H1 (cell line): ENCODE data around the gene DNAJB5. TPM values are rescaled to one million over a fixed set of nuclear protein-coding genes. Genes with fewer than 3 reads are reported as not detected.
A peak's percentile ranks its signal among the peaks of the same experiment; 100 is the strongest.

Experiments used
- CTCF ChIA-PET: fragments of 300-600 bp; sonication (Branson Sonifier 250); formaldehyde crosslinking; loops from one replicate; lab custom pipeline; 2021; ENCODE audit not compliant: partially characterized antibody; lab: Charles Lee
- POLR2A ChIA-PET: fragments of 300-600 bp; sonication (Branson Sonifier 250); formaldehyde crosslinking; loops from one replicate; lab custom pipeline; 2021; ENCODE audit warnings: inconsistent platforms; ENCODE audit not compliant: partially characterized antibody; lab: Charles Lee
- DNase-seq, 2 experiments: peaks; one replicate each; pipeline versions ENCODE4 v3.0.0 to v3.0.0-alpha.2; 2010 to 2022; ENCODE audit warnings: low spot score in 2 of 2, low read depth in 1 of 2, mixed read lengths in 1 of 2
- FAIRE-seq: peaks from 2 replicates; lab custom pipeline; 2011; peaks lifted over from hg19 to GRCh38; lab: Jason Lieb, UNC
- H2AFZ ChIP-seq: 2 replicates; pipeline ENCODE4 v1.8.1; 2012; ENCODE audit warnings: low read length, inconsistent platforms
- H2AK5ac ChIP-seq: 2 replicates; pipeline ENCODE4 v1.6.1; 2013; ENCODE audit warnings: low read depth, low read length
- H2BK120ac ChIP-seq: replicated peaks from 2 replicates; pipeline ENCODE3; 2013; ENCODE audit warnings: low read depth, low read length, inconsistent platforms
- H2BK12ac ChIP-seq: 2 replicates; pipeline ENCODE4 v1.6.1; 2013; ENCODE audit warnings: low read depth, low read length
- H2BK15ac ChIP-seq: 2 replicates; pipeline ENCODE4 v1.6.1; 2013; ENCODE audit warnings: low read length
- H2BK20ac ChIP-seq: 2 replicates; pipeline ENCODE4 v1.6.1; 2013; ENCODE audit warnings: low read length
- H2BK5ac ChIP-seq: 2 replicates; pipeline ENCODE4 v1.6.1; 2013; ENCODE audit warnings: low read depth, low read length
- H3K14ac ChIP-seq: 2 replicates; pipeline ENCODE4 v1.6.1; 2013; ENCODE audit warnings: inconsistent platforms; ENCODE audit not compliant: insufficient read length
- H3K18ac ChIP-seq: 2 replicates; pipeline ENCODE4 v1.6.1; 2013; ENCODE audit warnings: low read length; ENCODE audit errors: extremely low read depth
- H3K23ac ChIP-seq: 2 replicates; pipeline ENCODE4 v1.6.1; 2013; ENCODE audit warnings: inconsistent platforms; ENCODE audit not compliant: insufficient read length
- H3K23me2 ChIP-seq: 2 replicates; pipeline ENCODE4 v1.6.1; 2013; ENCODE audit warnings: low read depth, low read length
- H3K27ac ChIP-seq: 2 replicates; pipeline ENCODE4 v1.6.1; 2011; ENCODE audit warnings: low read depth, low read length, inconsistent platforms
- H3K27me3 ChIP-seq, 4 experiments: replicated peaks in 1 of 4; 1 replicate in 1 of 4; 2 replicates in 3 of 4; pipeline versions ENCODE4 v1.6.1 to v1.8.1; 2011 to 2013; ENCODE audit warnings: low read length in 3 of 4, mild to moderate bottlenecking in 3 of 4, inconsistent platforms in 2 of 4, mixed read lengths in 2 of 4, moderate library complexity in 1 of 4; ENCODE audit not compliant: control insufficient read depth in 3 of 4, insufficient read depth in 3 of 4; ENCODE audit errors: extremely low read depth in 1 of 4
- H3K36me3 ChIP-seq, 4 experiments: 2 replicates each; pipeline versions ENCODE4 v1.6.1 to v1.8.1; 2011 to 2013; ENCODE audit warnings: mild to moderate bottlenecking in 4 of 4, low read length in 3 of 4, moderate library complexity in 2 of 4, control low read depth in 1 of 4, inconsistent platforms in 1 of 4; ENCODE audit not compliant: insufficient read depth in 4 of 4, control insufficient read depth in 2 of 4
- H3K4ac ChIP-seq: replicated peaks from 2 replicates; pipeline ENCODE3; 2013; ENCODE audit warnings: low read length, low read depth, mixed read lengths, inconsistent platforms; ENCODE audit not compliant: insufficient read length
- H3K4me1 ChIP-seq, 4 experiments: replicated peaks in 1 of 4; 1 replicate in 1 of 4; 2 replicates in 3 of 4; pipeline versions ENCODE4 v1.6.1 to v1.8.1; 2011 to 2013; ENCODE audit warnings: low read length in 3 of 4, inconsistent platforms in 2 of 4, mixed read lengths in 1 of 4; ENCODE audit not compliant: insufficient read depth in 4 of 4, control insufficient read depth in 3 of 4
- H3K4me2 ChIP-seq, 2 experiments: 2 replicates each; pipeline versions ENCODE4 v1.6.1 to v1.8.1; 2011 to 2013; ENCODE audit warnings: low read depth in 2 of 2, low read length in 2 of 2, control low read depth in 1 of 2, inconsistent platforms in 1 of 2, mild to moderate bottlenecking in 1 of 2; ENCODE audit not compliant: insufficient read depth in 1 of 2
- H3K4me3 ChIP-seq, 4 experiments: fragments of 200-600, 300-600 bp in 1 of 4; sonication (generic), shearing (Covaris generic), sonication (Bioruptor Twin) in 1 of 4; 2 replicates each; pipeline versions ENCODE4 v1.5.1 to v1.8.1; 2011 to 2016; ENCODE audit warnings: low read length in 4 of 4, low read depth in 3 of 4, control low read depth in 2 of 4, inconsistent platforms in 2 of 4, mild to moderate bottlenecking in 2 of 4, mixed read lengths in 1 of 4, moderate library complexity in 1 of 4; ENCODE audit not compliant: insufficient read depth in 2 of 4; ENCODE audit errors: extremely low read depth in 1 of 4
- H3K56ac ChIP-seq: replicated peaks from 2 replicates; pipeline ENCODE3; 2013; ENCODE audit warnings: low read depth, mild to moderate bottlenecking, mixed read lengths, low read length, inconsistent platforms; ENCODE audit not compliant: insufficient read length
- H3K79me1 ChIP-seq: 2 replicates; pipeline ENCODE4 v1.6.1; 2013; ENCODE audit warnings: low read depth, low read length, control low read depth
- H3K79me2 ChIP-seq, 2 experiments: 2 replicates each; pipeline versions ENCODE4 v1.6.1 to v1.8.1; 2012 to 2013; ENCODE audit warnings: low read length in 2 of 2, mild to moderate bottlenecking in 2 of 2, inconsistent platforms in 1 of 2; ENCODE audit not compliant: insufficient read depth in 2 of 2, control insufficient read depth in 1 of 2
- H3K9ac ChIP-seq, 4 experiments: replicated peaks in 1 of 4; 1 replicate in 1 of 4; 2 replicates in 3 of 4; pipeline versions ENCODE4 v1.6.1 to v1.8.1; 2011 to 2013; ENCODE audit warnings: low read depth in 3 of 4, low read length in 3 of 4, control low read depth in 2 of 4, mild to moderate bottlenecking in 2 of 4, moderate library complexity in 2 of 4, inconsistent platforms in 1 of 4; ENCODE audit errors: extremely low read depth in 1 of 4
- H3K9me3 ChIP-seq, 2 experiments: 2 replicates each; pipeline versions ENCODE4 v1.6.1 to v1.8.1; 2012 to 2013; ENCODE audit warnings: mild to moderate bottlenecking in 2 of 2, moderate library complexity in 2 of 2, control low read depth in 1 of 2, inconsistent platforms in 1 of 2, low read depth in 1 of 2, low read length in 1 of 2, mixed read lengths in 1 of 2; ENCODE audit not compliant: insufficient read depth in 2 of 2
- H4K20me1 ChIP-seq, 2 experiments: replicated peaks in 1 of 2; 2 replicates each; pipeline versions ENCODE3 to v1.8.1; 2011 to 2013; ENCODE audit warnings: inconsistent platforms in 2 of 2, low read length in 2 of 2, mild to moderate bottlenecking in 1 of 2; ENCODE audit not compliant: insufficient read depth in 2 of 2, control insufficient read depth in 1 of 2
- H4K5ac ChIP-seq: 2 replicates; pipeline ENCODE4 v1.6.1; 2013; ENCODE audit warnings: low read length, low read depth, mixed read lengths, inconsistent platforms; ENCODE audit not compliant: insufficient read length
- H4K8ac ChIP-seq: 2 replicates; pipeline ENCODE4 v1.8.0; 2013; ENCODE audit warnings: mild to moderate bottlenecking, moderate library complexity, low read length, inconsistent platforms; ENCODE audit not compliant: insufficient read depth; ENCODE audit errors: extremely low read depth
- H4K91ac ChIP-seq: replicated peaks from 2 replicates; pipeline ENCODE3; 2013; ENCODE audit warnings: low read length, mixed read lengths, inconsistent platforms; ENCODE audit not compliant: insufficient read length
- CHD2 ChIP-seq: IDR thresholded peaks from 2 replicates; pipeline ENCODE4 v1.6.1; 2012; ENCODE audit warnings: low read length, improper control_type of control experiment
- CREB1 ChIP-seq: IDR thresholded peaks from 2 replicates; pipeline ENCODE4 v1.6.1; 2012; ENCODE audit warnings: inconsistent platforms
- GTF2F1 ChIP-seq: IDR thresholded peaks from 2 replicates; pipeline ENCODE4 v1.6.1; 2012; ENCODE audit warnings: low read depth, low read length, improper control_type of control experiment, borderline replicate concordance
- JUND ChIP-seq: IDR thresholded peaks from 2 replicates; pipeline ENCODE4 v1.6.1; 2011; ENCODE audit warnings: mild to moderate bottlenecking, improper control_type of control experiment, low read length
- NRF1 ChIP-seq: IDR thresholded peaks from 2 replicates; pipeline ENCODE4 v1.6.1; 2011; ENCODE audit warnings: mild to moderate bottlenecking, low read depth, low read length, improper control_type of control experiment
- PHF8 ChIP-seq: fragments of 200-600 bp; sonication (generic); conservative IDR thresholded peaks from 2 replicates; pipeline ENCODE4 v1.7.1; 2012; ENCODE audit warnings: low read depth, mild to moderate bottlenecking, inconsistent platforms, low read length, moderate library complexity
- POLR2A ChIP-seq, 2 experiments: IDR thresholded peaks; 1 replicate in 1 of 2; 2 replicates in 1 of 2; pipeline ENCODE4 v1.6.1; 2011; ENCODE audit warnings: low read depth in 2 of 2, low read length in 2 of 2, mild to moderate bottlenecking in 2 of 2; ENCODE audit errors: control extremely low read depth in 1 of 2
- POLR2AphosphoS5 ChIP-seq: IDR thresholded peaks from 2 replicates; pipeline ENCODE4 v1.6.1; 2011; ENCODE audit warnings: low read depth, low read length
- SIX5 ChIP-seq: IDR thresholded peaks from 2 replicates; pipeline ENCODE4 v1.6.1; 2011; ENCODE audit warnings: mild to moderate bottlenecking, low read depth, low read length
- SP2 ChIP-seq: IDR thresholded peaks from 2 replicates; pipeline ENCODE4 v1.6.1; 2012; ENCODE audit warnings: mild to moderate bottlenecking, low read length, inconsistent platforms
- SP4 ChIP-seq: IDR thresholded peaks from 2 replicates; pipeline ENCODE4 v1.6.1; 2012; ENCODE audit warnings: low read length, inconsistent platforms
- TBP ChIP-seq: IDR thresholded peaks from 2 replicates; pipeline ENCODE4 v1.6.1; 2011; ENCODE audit warnings: low read depth, low read length, improper control_type of control experiment
- TEAD4 ChIP-seq: IDR thresholded peaks from 2 replicates; pipeline ENCODE4 v1.6.1; 2012; ENCODE audit warnings: low read depth, low read length, inconsistent platforms, mixed read lengths
- WGBS, 2 experiments: shearing (Covaris generic) in 1 of 2; methylation state at CpG; one replicate each; pipeline versions ENCODE4 v1.1.6 to v1.1.7; 2013 to 2015; ENCODE audit warnings: low lambda C conversion rate in 2 of 2, mixed read lengths in 2 of 2, inconsistent platforms in 1 of 2, low coverage in 1 of 2, missing lambda C conversion rate in 1 of 2; ENCODE audit not compliant: insufficient replicate concordance in 2 of 2, insufficient coverage in 1 of 2, insufficient read length in 1 of 2; ENCODE audit errors: extremely low coverage in 1 of 2, missing lambda C conversion rate in 1 of 2; 5-methylcytosine and 5-hydroxymethylcytosine counted together
- polyA plus RNA-seq, 7 experiments: library from polyadenylated mRNA; depleted of rRNA in 3 of 7; stranded (reverse) in 5 of 7; unstranded in 2 of 7; fragments of >200 nt in 5 of 7; fragments of 200-250 nt in 2 of 7; gene quantifications; 1 replicate in 5 of 7; 2 replicates in 1 of 7; 4 replicates in 1 of 7; pipeline versions ENCODE4 v1.2.1 to v1.2.3, GENCODE V29; 2011 to 2013; ENCODE audit warnings: missing spikeins in 2 of 7, mixed read lengths in 2 of 7
- total RNA-seq: library from RNA; stranded (reverse); fragmentation: NEBNext Ultra II Directional; extraction: Animal tissue kit (Norgen Biotek cat#: 25700); gene quantifications from 2 replicates; pipeline ENCODE4 v1.2.1, GENCODE V29; 2021

DNAJB5 gene
- total and polyA plus RNA-seq, 2 of the 8 experiments (the other 6 are each of a cell fraction or from before 2014, with no cell fraction given), result 25.0 to 34.1 TPM

- peaks cover 9 to 29% (median 16%) of the 10 kb centered on the region in 4 experiments; a peak in 7 of 8 replicates for H3K36me3 ChIP-seq
- peak overlapping the region; percentile 87 to 92 for H3K4me2 ChIP-seq
- peak overlapping the region in 3 of 4 experiments; percentile 0 to 65 (median 42); a peak in 3 of 8 replicates for H3K4me3 ChIP-seq
- H2BK120ac ChIP-seq, result no peak overlapping the region
- no peaks in the 10 kb centered on the region for H3K27me3 ChIP-seq
- H3K18ac ChIP-seq, result peak overlapping the region; percentile 73
- peak overlapping the region; percentile 90 for H3K27ac ChIP-seq
- peaks cover 0 to 12% of the 10 kb centered on the region in 2 experiments; a peak in 2 of 4 replicates for H3K79me2 ChIP-seq
- H2BK20ac ChIP-seq, result peak overlapping the region; percentile 43; the same call in 1 of the 2 replicates
- H4K91ac ChIP-seq, result peak overlapping the region; percentile 83
- 0 out of 2 replicates have a peak overlapping the region, but pooled peaks have one; percentile 9 for H2BK15ac ChIP-seq
- peak overlapping the region; percentile 14 for H3K4ac ChIP-seq
- peak overlapping the region; percentile 92 for H2BK5ac ChIP-seq
- H3K9me3 ChIP-seq, result no peaks in the 10 kb centered on the region
- DNase-seq (peak in 1 of 2 experiments; percentile 68), FAIRE-seq (no peak)
- peak overlapping the region in 2 of 4 experiments; percentile 43 to 77; a peak in 2 of 7 replicates for H3K9ac ChIP-seq
- H2AK5ac ChIP-seq, result peak overlapping the region; percentile 89; the same call in 1 of the 2 replicates
- no peak overlapping the region for H3K14ac ChIP-seq
- peak overlapping the region; percentile 99; the same call in 1 of the 2 replicates for H2BK12ac ChIP-seq
- H4K8ac ChIP-seq, result no peak overlapping the region
- peak overlapping the region; percentile 51 for H4K5ac ChIP-seq
- H3K4me1 ChIP-seq, result peaks cover 18 to 43% (median 35%) of the 10 kb centered on the region in 4 experiments
- H3K79me1 ChIP-seq, result peaks cover 6% of the 10 kb centered on the region; the same call in 1 of the 2 replicates
- H3K56ac ChIP-seq, result no peak overlapping the region
- no peaks in the 10 kb centered on the region for H4K20me1 ChIP-seq
- POLR2A ChIA-PET, result interaction anchor here (0.5 to 4.0 kb wide), 10 partner anchors 7 to 119 kb away, joined by 3 to 29 read pairs (median 4); partner anchors contain the start of genes STOML2 and VCP
- peaks cover 6% of the 10 kb centered on the region for H3K23me2 ChIP-seq
- 65% methylated on average over 8 of the region's 15 CpGs; no CpG with 5 or more reads in 1 of the 2 experiments for WGBS, 2 experiments
- no peak overlapping the region for H3K23ac ChIP-seq
- H2AFZ ChIP-seq, result no peak overlapping the region
- CTCF ChIA-PET, result interaction anchor here (0.7 to 14.8 kb wide), 11 partner anchors 9 to 123 kb away, joined by 3 to 148 read pairs (median 4); a partner anchor contains a TSS
- TF ChIP-seq POLR2AphosphoS5 (no peak; the same call in 1 of the 2 replicates), TBP (no peak), CREB1 (no peak), NRF1 (no peak), PHF8 (no peak), SIX5 (no peak), SP2 (no peak), CHD2 (no peak), POLR2A (IDR thresholded peaks at IDR 0.05; ENCODE audit: control extremely low read depth in 1 of 2, low read depth in 2 of 2, low read length in 2 of 2) (peak in 1 of 2 experiments; percentile 19; a peak in 2 of 3 replicates), TEAD4 (no peak), SP4 (no peak), JUND (peak; percentile 59; the same call in 1 of the 2 replicates), GTF2F1 (no peak)
Measured at GRCh38 chr9:34991607-34992375, 2.2 kb downstream of the DNAJB5 start.
